GM21619 (cell line): ENCODE data around the gene LEMD2.
A peak's percentile ranks its signal among the peaks of the same experiment; 100 is the strongest.
"Not testable (repeated sequence)": the region's sequence is repeated elsewhere in the genome, so short reads cannot be mapped to it uniquely, and the experiment has no call there.

Source experiments
- ATAC-seq: cut with Tn5 transposase; IDR thresholded peaks from one replicate; pipeline ENCODE4 v1.9.1; 2021; ENCODE audit not compliant: unreplicated experiment

Gene LEMD2

GRCh38 chr6:33788694-33789549, at the start of gene LEMD2:
TSS of gene LEMD2 (minus strand) at chr6:33789130. CDS start at chr6:33789116, 14 bp downstream.
- ATAC-seq: peak; percentile 79

DNA sequence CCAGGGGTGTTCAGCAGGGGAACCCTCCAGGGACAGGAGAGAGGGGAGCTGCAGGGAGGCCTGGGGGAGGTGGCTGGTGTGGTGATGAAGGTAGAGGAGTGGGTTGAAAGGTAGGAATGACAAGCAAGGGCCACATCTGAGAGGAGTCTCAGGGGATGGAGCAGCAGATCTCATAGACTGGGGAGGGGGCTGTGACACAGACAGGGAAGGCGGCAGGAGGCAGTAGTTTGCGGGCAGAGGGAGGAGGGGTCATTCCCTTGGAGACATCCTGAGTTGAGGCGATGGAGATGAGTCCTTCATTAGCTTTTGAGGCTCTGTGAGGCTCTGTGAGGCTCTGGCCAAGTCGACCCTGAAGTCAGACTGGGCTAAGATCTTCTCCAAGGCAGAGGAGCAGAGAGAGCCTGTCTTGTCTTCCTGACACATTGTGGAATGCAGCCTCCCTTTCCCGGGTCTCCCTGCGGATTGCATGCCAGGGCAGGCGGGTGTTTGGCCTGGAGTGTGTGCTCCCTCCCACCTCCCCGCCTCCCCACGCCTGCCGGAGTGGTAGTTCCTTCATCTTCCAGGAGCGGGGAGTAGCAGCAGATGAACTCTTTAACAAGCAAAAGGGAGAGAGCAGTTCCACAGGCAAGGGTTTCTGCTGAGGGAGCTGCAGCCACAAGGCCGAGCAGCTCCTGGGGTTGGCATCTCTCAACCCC, 49.2 kb upstream of the LEMD2 start:
- ATAC-seq: no peak

DNA sequence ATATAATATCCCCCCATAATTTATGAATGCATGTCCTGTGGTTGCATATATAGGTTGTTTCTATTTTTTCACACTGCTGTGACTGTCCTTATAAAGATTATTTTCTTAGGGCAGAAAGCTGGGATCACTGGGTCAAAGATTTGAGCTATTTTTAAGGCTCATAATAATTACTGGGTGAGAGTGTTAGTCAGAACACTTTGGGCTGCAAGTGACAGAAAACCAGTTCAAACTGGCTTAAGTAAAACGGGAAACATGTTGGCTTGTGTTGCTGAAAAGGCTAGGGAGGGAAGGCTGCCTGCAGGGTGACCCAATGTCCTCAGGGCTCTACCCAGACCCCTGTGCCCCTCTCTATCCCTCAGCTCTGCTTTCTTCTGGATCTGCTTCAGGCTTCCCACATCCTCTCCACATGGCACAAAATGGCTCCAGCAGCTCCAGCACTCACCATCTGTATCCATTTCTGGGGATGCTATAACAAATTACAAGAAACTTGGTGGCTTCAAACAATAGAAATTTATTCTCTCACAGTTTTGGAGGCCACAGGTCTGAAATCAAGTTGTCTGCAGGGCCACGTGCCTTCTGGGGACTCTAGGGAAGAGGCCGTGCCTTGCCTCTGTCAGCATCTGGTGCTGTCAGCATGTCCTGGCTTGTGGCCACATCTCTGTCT, 48.0 kb upstream of the LEMD2 start:
- no peak for ATAC-seq

GRCh38 chr6:33834401-33835392, 45.8 kb upstream of the LEMD2 start:
- no peak for ATAC-seq

GRCh38 chr6:33833599-33833998, 44.7 kb upstream of the LEMD2 start:
- ATAC-seq: no peak

DNA sequence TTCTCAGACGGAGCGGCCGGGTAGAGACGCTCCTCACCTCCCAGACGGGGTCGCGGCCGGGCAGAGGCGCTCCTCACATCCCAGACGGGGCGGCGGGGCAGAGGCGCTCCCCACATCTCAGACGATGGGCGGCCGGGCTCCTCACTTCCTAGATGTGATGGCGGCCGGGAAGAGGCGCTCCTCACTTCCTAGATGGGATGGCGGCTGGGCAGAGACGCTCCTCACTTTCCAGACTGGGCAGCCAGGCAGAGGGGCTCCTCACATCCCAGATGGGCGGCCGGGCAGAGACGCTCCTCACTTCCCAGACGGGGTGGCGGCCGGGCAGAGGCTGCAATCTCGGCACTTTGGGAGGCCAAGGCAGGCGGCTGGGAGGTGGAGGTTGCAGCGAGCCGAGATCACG, 43.9 kb upstream of the LEMD2 start:
- ATAC-seq: not testable (repeated sequence)

DNA sequence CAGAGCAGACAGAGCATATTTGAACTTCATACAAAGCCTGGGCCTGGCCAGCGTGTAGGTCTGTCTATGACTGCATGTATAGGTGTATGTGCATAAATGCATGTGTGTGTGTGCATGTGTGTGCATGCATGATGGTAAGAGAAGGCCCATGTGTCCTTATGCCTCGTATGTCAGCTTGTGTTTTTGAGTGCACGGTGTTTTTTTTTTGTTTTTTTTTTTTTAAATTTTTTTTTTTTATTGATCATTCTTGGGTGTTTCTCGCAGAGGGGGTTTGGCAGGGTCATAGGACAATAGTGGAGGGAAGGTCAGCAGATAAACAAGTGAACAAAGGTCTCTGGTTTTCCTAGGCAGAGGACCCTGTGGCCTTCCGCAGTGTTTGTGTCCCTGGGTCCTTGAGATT, 42.8 kb upstream of the LEMD2 start:
- ATAC-seq: not testable (repeated sequence)

DNA sequence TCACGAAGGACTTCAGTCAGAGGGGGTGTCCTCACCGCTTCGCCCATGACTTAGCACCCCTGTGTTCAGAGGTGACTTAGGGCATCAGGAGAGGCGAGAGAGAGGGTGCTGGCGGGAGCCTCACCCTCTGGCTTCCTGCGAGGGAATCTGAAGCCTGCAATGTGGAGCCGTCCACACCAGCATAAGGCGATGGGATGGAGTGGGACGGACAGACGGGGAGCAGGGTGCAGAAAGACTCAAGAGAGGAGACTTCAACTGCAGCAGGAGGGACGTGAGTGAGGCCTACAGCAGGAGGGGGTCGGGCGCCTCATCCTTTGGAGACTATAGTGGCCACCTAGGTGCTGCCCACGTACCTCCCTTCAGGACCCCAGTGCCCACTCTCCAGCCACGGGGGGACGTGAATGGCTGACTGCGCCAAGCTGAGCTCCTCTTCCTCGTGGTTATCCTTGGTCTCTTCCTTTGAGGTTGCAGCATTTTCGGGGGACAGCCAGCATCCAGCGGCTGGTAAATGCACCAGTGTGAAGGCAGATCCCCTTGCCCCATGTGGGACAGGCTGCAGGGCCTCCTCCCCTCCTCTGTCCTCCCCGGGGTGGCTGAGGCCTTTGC, 41.8 kb upstream of the LEMD2 start:
- ATAC-seq: no peak

- ATAC-seq: no peak
These were observed 40.1 kb upstream of the LEMD2 start for GRCh38 chr6:33828764-33829731.

- ATAC-seq: no peak
These were observed 39.5 kb upstream of the LEMD2 start for GRCh38 chr6:33828452-33828763.

- ATAC-seq: no peak
These were observed 38.9 kb upstream of the LEMD2 start for GRCh38 chr6:33827546-33828451.

GRCh38 chr6:33826537-33826936, 37.6 kb upstream of the LEMD2 start:
- no peak for ATAC-seq

GRCh38 chr6:33824461-33825154, 35.7 kb upstream of the LEMD2 start:
- no peak for ATAC-seq

DNA sequence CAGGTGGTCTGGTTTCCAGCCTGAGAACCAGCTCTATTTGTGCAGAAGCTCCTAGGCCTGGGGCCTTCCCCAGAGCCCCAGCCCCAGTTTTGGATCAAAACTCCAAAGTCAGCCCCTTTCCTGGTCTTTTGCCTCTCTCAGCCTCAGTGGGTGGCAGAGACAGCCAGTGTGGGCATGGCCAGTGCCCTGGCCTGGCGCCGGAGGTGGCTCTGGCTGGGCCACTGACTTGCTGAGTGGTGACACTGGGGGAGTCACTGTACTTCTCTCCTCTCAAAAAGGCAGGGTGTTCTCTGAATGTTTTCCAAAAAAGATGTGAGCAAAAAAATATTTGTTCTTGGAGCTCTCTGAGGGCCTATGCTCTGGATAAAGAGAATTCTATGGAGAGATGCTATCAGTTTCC, 34.9 kb upstream of the LEMD2 start:
- no peak for ATAC-seq

GRCh38 chr6:33822575-33823395, 33.9 kb upstream of the LEMD2 start:
- ATAC-seq: no peak

DNA sequence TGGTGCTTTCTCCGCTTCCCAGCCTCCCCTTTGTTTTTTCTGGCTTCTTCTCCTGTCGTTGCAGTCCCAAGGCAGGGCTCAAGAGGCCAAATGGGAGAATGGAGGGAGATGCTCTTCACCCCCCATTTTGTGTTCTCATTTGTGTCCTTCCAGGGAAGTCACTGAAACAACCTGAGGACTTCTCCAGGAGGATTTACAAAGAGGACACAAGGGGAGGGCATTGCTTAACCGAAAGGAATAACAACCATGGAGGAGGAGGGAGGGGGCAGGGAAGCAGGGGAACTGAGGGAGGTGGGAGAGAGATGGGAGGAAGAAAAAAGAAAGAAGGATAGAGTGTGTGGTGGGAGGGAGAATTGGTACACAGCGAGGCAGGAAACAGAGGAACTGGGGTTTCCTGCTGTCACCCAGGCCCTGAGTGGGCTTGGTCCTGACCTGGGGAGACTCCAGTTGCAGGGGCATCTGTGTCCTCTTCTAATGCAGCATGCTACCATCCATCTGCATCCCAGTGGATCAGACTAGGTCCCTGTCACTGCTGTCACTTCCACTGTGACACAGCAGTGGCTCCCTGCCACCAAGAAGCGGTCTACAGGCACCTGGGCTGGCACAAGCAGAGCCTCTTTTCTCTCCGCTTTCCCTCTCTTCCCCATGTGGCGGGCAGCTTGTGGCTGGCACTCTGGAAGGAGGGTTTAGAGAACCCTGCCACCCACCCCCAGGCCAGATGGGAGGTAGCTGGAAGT, 32.0 kb upstream of the LEMD2 start:
- no peak for ATAC-seq
